NCI-H1436 (cell line): ENCODE results near the gene GID4.

ENCODE experiments used
- DNase-seq: peaks from one replicate; lab custom pipeline; 2025; lab: John Stamatoyannopoulos, UW

The GID4 gene

GRCh38 chr17:18102640-18103039 lies 63.4 kb downstream of the GID4 start:
- no peak for DNase-seq

GRCh38 chr17:18105027-18105426 lies 65.8 kb downstream of the GID4 start:
- DNase-seq: no peak

GRCh38 chr17:18105595-18105994 lies 66.4 kb downstream of the GID4 start:
- DNase-seq: no peak

GRCh38 chr17:18106211-18106610 lies 67.0 kb downstream of the GID4 start:
- no peak for DNase-seq

GRCh38 chr17:18107061-18107790 lies 68.0 kb downstream of the GID4 start:
- DNase-seq: no peak

GRCh38 chr17:18107971-18108370 lies 68.8 kb downstream of the GID4 start:
- DNase-seq: no peak

GRCh38 chr17:18108401-18109312 lies 69.4 kb downstream of the GID4 start, which contains the start of gene MYO15A:
TSS of gene MYO15A (plus strand) at chr17:18108756. CDS start at chr17:18118801, 10,045 bp downstream.
- no peak for DNase-seq

- DNase-seq: no peak
Observed at GRCh38 chr17:18109935-18110485, 70.8 kb downstream of the GID4 start.

GRCh38 chr17:18110636-18111145 lies 71.5 kb downstream of the GID4 start:
- no peak for DNase-seq

GRCh38 chr17:18111330-18111971 lies 72.2 kb downstream of the GID4 start:
- no peak for DNase-seq

GRCh38 chr17:18115517-18115916 lies 76.3 kb downstream of the GID4 start:
- no peak for DNase-seq

- no peak for DNase-seq
Observed at GRCh38 chr17:18116078-18116477, 76.9 kb downstream of the GID4 start.

GRCh38 chr17:18117533-18117932 lies 78.3 kb downstream of the GID4 start:
- no peak for DNase-seq
